ENCODE results near the gene SRRM5.

SRRM5 gene

DNA sequence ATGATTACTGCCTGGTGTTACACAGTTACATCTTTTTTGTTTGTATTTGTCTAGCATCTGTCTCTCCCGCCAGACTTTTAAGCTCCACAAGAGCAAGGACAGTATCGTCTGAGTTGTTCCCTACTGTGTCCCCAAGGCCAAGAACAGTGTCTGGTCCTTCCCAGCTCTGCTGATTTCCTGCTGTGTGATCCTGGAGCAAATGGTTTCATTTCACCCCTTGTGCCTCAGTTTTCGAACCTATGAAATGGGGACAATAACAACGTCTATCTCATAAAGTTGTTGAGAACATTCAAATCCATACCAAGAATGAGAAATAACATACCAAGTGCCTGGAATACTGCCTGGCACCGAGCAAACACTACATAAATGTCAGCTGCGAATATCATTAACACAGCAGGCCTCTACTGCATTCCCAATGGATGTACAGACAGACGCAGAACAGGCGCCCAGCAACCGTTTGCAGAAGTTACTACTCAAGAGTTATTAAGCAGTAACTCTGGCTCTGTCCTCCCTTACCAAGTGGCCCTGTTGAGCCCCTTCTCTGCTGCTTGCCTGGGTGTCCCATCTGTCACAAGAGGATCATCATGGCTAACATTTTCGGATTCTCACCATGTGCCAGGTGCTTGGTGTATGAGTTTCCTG lies 48.0 kb upstream of the SRRM5 start:
- Histone ChIP-seq H4K20me1 (ENCODE audit: control insufficient read depth, insufficient read depth, low read depth, low read length) (no peaks in the 10 kb centered on the region), H3F3A (ENCODE audit: control insufficient read depth, insufficient read depth) (no peaks in the 10 kb centered on the region; the same call in 1 of the 2 replicates), H3K9me3 (ENCODE audit: control insufficient read depth, insufficient read depth, low read length) (no peaks in the 10 kb centered on the region), H3K36me3 (ENCODE audit: control insufficient read depth, low read length) (peaks cover 34% of the 10 kb centered on the region), H3K27me3 (ENCODE audit: control insufficient read depth, low read length) (no peaks in the 10 kb centered on the region), H3K27ac (ENCODE audit: low read depth, low read length) (no peak overlapping the region), H3K9me2 (replicated peaks; ENCODE audit: control insufficient read depth, low read length) (no peaks in the 10 kb centered on the region), H3K4me2 (ENCODE audit: low read length) (peak overlapping the region; percentile 16; the same call in 1 of the 2 replicates), H3K79me2 (ENCODE audit: control insufficient read depth, low read length) (peaks cover 10% of the 10 kb centered on the region), H3K4me1 (ENCODE audit: control insufficient read depth, low read length) (peaks cover 24% of the 10 kb centered on the region), H3K4me3 (ENCODE audit: low read length) (no peak overlapping the region)
- TF ChIP-seq, protein P1, sequence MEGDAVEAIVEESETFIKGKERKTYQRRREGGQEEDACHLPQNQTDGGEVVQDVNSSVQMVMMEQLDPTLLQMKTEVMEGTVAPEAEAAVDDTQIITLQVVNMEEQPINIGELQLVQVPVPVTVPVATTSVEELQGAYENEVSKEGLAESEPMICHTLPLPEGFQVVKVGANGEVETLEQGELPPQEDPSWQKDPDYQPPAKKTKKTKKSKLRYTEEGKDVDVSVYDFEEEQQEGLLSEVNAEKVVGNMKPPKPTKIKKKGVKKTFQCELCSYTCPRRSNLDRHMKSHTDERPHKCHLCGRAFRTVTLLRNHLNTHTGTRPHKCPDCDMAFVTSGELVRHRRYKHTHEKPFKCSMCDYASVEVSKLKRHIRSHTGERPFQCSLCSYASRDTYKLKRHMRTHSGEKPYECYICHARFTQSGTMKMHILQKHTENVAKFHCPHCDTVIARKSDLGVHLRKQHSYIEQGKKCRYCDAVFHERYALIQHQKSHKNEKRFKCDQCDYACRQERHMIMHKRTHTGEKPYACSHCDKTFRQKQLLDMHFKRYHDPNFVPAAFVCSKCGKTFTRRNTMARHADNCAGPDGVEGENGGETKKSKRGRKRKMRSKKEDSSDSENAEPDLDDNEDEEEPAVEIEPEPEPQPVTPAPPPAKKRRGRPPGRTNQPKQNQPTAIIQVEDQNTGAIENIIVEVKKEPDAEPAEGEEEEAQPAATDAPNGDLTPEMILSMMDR (IDR thresholded peaks at IDR 0.05; ENCODE audit: low read depth, low read length, poor library complexity, severe bottlenecking): no peak
- no peak for TF ChIP-seq EZH2phosphoT487 (IDR thresholded peaks at IDR 0.05; ENCODE audit: borderline replicate concordance, low read length)

DNA sequence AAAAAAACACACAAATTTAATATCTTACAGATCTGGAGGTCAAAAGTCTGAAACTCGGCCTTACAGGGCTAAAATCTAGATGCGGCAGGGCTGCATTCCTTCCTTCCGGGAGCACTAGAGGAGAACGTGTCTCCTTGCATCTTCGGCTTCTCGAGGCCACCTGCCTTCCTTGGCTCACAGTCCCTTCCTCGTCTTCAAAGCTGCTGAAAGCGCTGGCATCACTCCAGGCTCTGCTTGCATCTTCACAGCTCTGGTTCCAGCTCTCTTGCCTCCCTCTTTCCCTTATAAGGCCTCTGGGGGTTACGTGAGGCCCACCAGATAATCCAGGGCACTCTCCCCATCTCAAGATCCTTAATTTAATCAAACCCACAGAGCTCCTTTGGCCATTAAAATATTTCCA lies 47.1 kb upstream of the SRRM5 start:
- no peak overlapping the region for H3K27ac ChIP-seq (ENCODE audit: low read depth, low read length)
- no peaks in the 10 kb centered on the region for H3K9me3 ChIP-seq (ENCODE audit: control insufficient read depth, insufficient read depth, low read length)
- no peaks in the 10 kb centered on the region; the same call in 1 of the 2 replicates for H3F3A ChIP-seq (ENCODE audit: control insufficient read depth, insufficient read depth)
- H3K4me2 ChIP-seq (ENCODE audit: low read length): no peak overlapping the region
- no peaks in the 10 kb centered on the region for H3K27me3 ChIP-seq (ENCODE audit: control insufficient read depth, low read length)
- no peak for TF ChIP-seq EZH2phosphoT487 (IDR thresholded peaks at IDR 0.05; ENCODE audit: borderline replicate concordance, low read length)
- TF ChIP-seq, protein P1 (IDR thresholded peaks at IDR 0.05; ENCODE audit: low read depth, low read length, poor library complexity, severe bottlenecking): no peak
- H4K20me1 ChIP-seq (ENCODE audit: control insufficient read depth, insufficient read depth, low read depth, low read length): no peaks in the 10 kb centered on the region
- H3K9me2 ChIP-seq (replicated peaks; ENCODE audit: control insufficient read depth, low read length): no peaks in the 10 kb centered on the region
- peaks cover 34% of the 10 kb centered on the region for H3K36me3 ChIP-seq (ENCODE audit: control insufficient read depth, low read length)
- H3K4me1 ChIP-seq (ENCODE audit: control insufficient read depth, low read length): peaks cover 24% of the 10 kb centered on the region
- H3K4me3 ChIP-seq (ENCODE audit: low read length): no peak overlapping the region
- H3K79me2 ChIP-seq (ENCODE audit: control insufficient read depth, low read length): peaks cover 13% of the 10 kb centered on the region

DNA sequence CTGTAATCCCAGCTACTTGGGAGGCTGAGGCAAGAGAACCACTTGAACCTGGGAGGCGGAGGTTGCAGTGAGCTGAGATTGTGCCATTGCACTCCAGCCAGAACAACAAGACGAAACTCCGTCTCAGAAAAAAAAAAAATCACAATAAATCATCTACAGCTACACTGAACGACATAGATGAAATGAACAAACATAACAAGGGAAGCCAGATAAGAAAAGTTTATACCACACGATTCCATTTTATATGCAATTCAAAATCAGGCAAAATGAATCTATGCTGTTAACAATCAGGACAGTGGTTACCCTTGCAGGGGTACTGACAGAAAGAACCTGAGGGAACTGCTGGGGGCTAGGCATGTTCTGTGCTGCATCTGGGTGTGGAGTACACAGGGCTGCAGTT lies 42.2 kb upstream of the SRRM5 start:
- no peak overlapping the region for H3K4me2 ChIP-seq (ENCODE audit: low read length)

More for the DNA sequence above, 42.2 kb upstream of the SRRM5 start:
- H3K4me1 ChIP-seq (ENCODE audit: control insufficient read depth, low read length): peaks cover 4% of the 10 kb centered on the region
- H3F3A ChIP-seq (ENCODE audit: control insufficient read depth, insufficient read depth): no peaks in the 10 kb centered on the region
- H3K36me3 ChIP-seq (ENCODE audit: control insufficient read depth, low read length): peaks cover 15% of the 10 kb centered on the region
- H3K79me2 ChIP-seq (ENCODE audit: control insufficient read depth, low read length): peaks cover 29% of the 10 kb centered on the region
- H3K9me3 ChIP-seq (ENCODE audit: control insufficient read depth, insufficient read depth, low read length): no peaks in the 10 kb centered on the region
- no peaks in the 10 kb centered on the region for H3K27me3 ChIP-seq (ENCODE audit: control insufficient read depth, low read length)
- no peak for TF ChIP-seq EZH2phosphoT487 (IDR thresholded peaks at IDR 0.05; ENCODE audit: borderline replicate concordance, low read length)
- TF ChIP-seq, protein P1 (IDR thresholded peaks at IDR 0.05; ENCODE audit: low read depth, low read length, poor library complexity, severe bottlenecking): no peak
- H3K9me2 ChIP-seq (replicated peaks; ENCODE audit: control insufficient read depth, low read length): no peaks in the 10 kb centered on the region
- no peaks in the 10 kb centered on the region for H4K20me1 ChIP-seq (ENCODE audit: control insufficient read depth, insufficient read depth, low read depth, low read length)
- H3K4me3 ChIP-seq (ENCODE audit: low read length): no peak overlapping the region
- H3K27ac ChIP-seq (ENCODE audit: low read depth, low read length): no peak overlapping the region

Data from DOHH2 (cell line).